ENCODE measurements around the gene CORO2A. TPM values are rescaled to one million over a fixed set of nuclear protein-coding genes. Genes with fewer than 3 reads are reported as not detected.

The CORO2A gene
- total and polyA plus RNA-seq, 2 of the 13 experiments (the other 11 are each of a cell fraction or from before 2014, with no cell fraction given), result 14.4 to 15.3 TPM

GRCh38 chr9:98218562-98219363 is 26.3 kb upstream of the CORO2A start:
- H3K9ac ChIP-seq (ENCODE audit: insufficient read depth, low read depth, low read length), result no peak overlapping the region
- ChIA-PET CTCF (ENCODE audit: low intra/inter-chr PET ratio, low total read pairs) (no interaction called here), POLR2A (interaction anchor here (1.0 to 1.1 kb wide), 2 partner anchors 10 to 37 kb away, joined by 3 read pairs; no protein-coding TSS in a partner anchor)
- no peak overlapping the region for H3K4me3 ChIP-seq (replicated peaks in 1 of 3; ENCODE audit: insufficient read depth in 1 of 3, low read depth in 2 of 3, low read length in 3 of 3)
- peaks cover 25% of the 10 kb centered on the region for H3K4me1 ChIP-seq (ENCODE audit: insufficient read depth, low read length)
- no peaks in the 10 kb centered on the region for H3K27me3 ChIP-seq (ENCODE audit: control insufficient read depth in 1 of 2, insufficient read depth in 2 of 2, low read length in 2 of 2)
- no peaks in the 10 kb centered on the region; a peak in 1 of 5 replicates for H3K36me3 ChIP-seq (replicated peaks in 1 of 2; ENCODE audit: control insufficient read depth in 1 of 2, insufficient read depth in 2 of 2, low read length in 2 of 2)
- H3K9me3 ChIP-seq (ENCODE audit: low read length), result no peaks in the 10 kb centered on the region
- ATAC-seq, result no peak
- BruUV-seq (replicated peaks), result no TSS peak
- DNase-seq (ENCODE audit: low spot score), result no peak
- H2AFZ ChIP-seq (ENCODE audit: low read length), result no peak overlapping the region
- in situ Hi-C loops (cut with HindIII; ENCODE audit: extremely low pct_ligation_motif_present, low pct_unique_long_range_greater_than_20kb), result no loop called here
- no peak overlapping the region for H3K27ac ChIP-seq (ENCODE audit: extremely low read length, insufficient read depth, low read length)
- intact Hi-C loops (cut with micrococcal nuclease; ENCODE audit: unreplicated experiment), result no loop called here
- FAIRE-seq, result no peak
- no peak overlapping the region for H3K4me2 ChIP-seq (ENCODE audit: low read depth, low read length)
- no peaks in the 10 kb centered on the region for H3K79me2 ChIP-seq (ENCODE audit: insufficient read depth, low read length)
- 94% methylated on average over 11 of the region's 11 CpGs for WGBS (ENCODE audit: low lambda C conversion rate)
- H4K20me1 ChIP-seq (ENCODE audit: insufficient read depth, low read length), result no peaks in the 10 kb centered on the region
- TF ChIP-seq ARID3A (IDR thresholded peaks at IDR 0.05; ENCODE audit: low read depth, low read length) (no peak), RBFOX2 (IDR thresholded peaks at IDR 0.05; ENCODE audit: low read depth, low read length) (no peak), ZNF251 (CRISPR knock-in tag; IDR thresholded peaks at IDR 0.05) (no peak), POGZ (CRISPR knock-in tag; IDR thresholded peaks at IDR 0.05) (no peak), ZNF891 (CRISPR knock-in tag; IDR thresholded peaks at IDR 0.05) (no peak), XRCC5 (optimal IDR thresholded peaks at IDR 0.05; ENCODE audit: low read length) (no peak), MEIS1 (CRISPR knock-in tag; IDR thresholded peaks at IDR 0.05; ENCODE audit: borderline replicate concordance) (no peak), SP140L (CRISPR knock-in tag; IDR thresholded peaks at IDR 0.05; ENCODE audit: borderline replicate concordance) (no peak), ZNF512B (CRISPR knock-in tag; IDR thresholded peaks at IDR 0.05; ENCODE audit: borderline replicate concordance) (no peak), ZNF503 (CRISPR knock-in tag; IDR thresholded peaks at IDR 0.05) (no peak), ZSCAN20 (CRISPR knock-in tag; IDR thresholded peaks at IDR 0.05; ENCODE audit: borderline replicate concordance) (no peak), PBX3 (CRISPR knock-in tag; IDR thresholded peaks at IDR 0.05; ENCODE audit: borderline replicate concordance) (no peak)

Measured in HepG2 (cell line).